ENCODE results near the gene PLSCR3.

The PLSCR3 gene

GRCh38 chr17:7426203-7426863 lies 32.0 kb upstream of the PLSCR3 start:
- no peak for DNase-seq

GRCh38 chr17:7425756-7426155 lies 31.4 kb upstream of the PLSCR3 start:
- DNase-seq: no peak

- DNase-seq: no peak
Measured at GRCh38 chr17:7425316-7425715, 31.0 kb upstream of the PLSCR3 start, which contains the start of gene SPEM2. Gene SPEM2, plus strand, starts transcription at chr17:7425616. Its CDS starts 73 bp downstream, at chr17:7425689.

GRCh38 chr17:7423679-7424078 lies 29.4 kb upstream of the PLSCR3 start:
- DNase-seq: no peak

GRCh38 chr17:7421186-7421585 lies 26.9 kb upstream of the PLSCR3 start:
- DNase-seq: no peak

GRCh38 chr17:7419819-7420610 lies 25.7 kb upstream of the PLSCR3 start, which contains the start of gene SPEM1:
Gene SPEM1, plus strand, starts transcription at chr17:7420324. Its CDS starts 61 bp downstream, at chr17:7420385.
- DNase-seq: peak; percentile 80

GRCh38 chr17:7418472-7419152 lies 24.3 kb upstream of the PLSCR3 start:
- no peak for DNase-seq

GRCh38 chr17:7417056-7417655 lies 22.8 kb upstream of the PLSCR3 start:
- no peak for DNase-seq

GRCh38 chr17:7416323-7416722 lies 22.0 kb upstream of the PLSCR3 start:
- no peak for DNase-seq

- no peak for DNase-seq
Measured at GRCh38 chr17:7415784-7416183, 21.5 kb upstream of the PLSCR3 start.

GRCh38 chr17:7414837-7415236 lies 20.5 kb upstream of the PLSCR3 start:
- DNase-seq: no peak

- peak; percentile 64 for DNase-seq
Measured at GRCh38 chr17:7413346-7413985, 19.1 kb upstream of the PLSCR3 start.

GRCh38 chr17:7411427-7411750 lies 17.1 kb upstream of the PLSCR3 start:
- DNase-seq: no peak

GRCh38 chr17:7410634-7411426 lies 16.5 kb upstream of the PLSCR3 start:
- DNase-seq: no peak

GRCh38 chr17:7409716-7410115 lies 15.4 kb upstream of the PLSCR3 start:
- DNase-seq: no peak

- DNase-seq: no peak
Measured at GRCh38 chr17:7408863-7409262, 14.5 kb upstream of the PLSCR3 start.

- DNase-seq: no peak
Measured at GRCh38 chr17:7408252-7408727, 14.0 kb upstream of the PLSCR3 start.

- DNase-seq: no peak
Measured at GRCh38 chr17:7407485-7408251, 13.3 kb upstream of the PLSCR3 start, which contains the start of gene NLGN2. Gene NLGN2, plus strand, starts transcription at chr17:7407845. Its CDS starts 411 bp downstream, at chr17:7408256.

GRCh38 chr17:7407082-7407481 lies 12.8 kb upstream of the PLSCR3 start:
- DNase-seq: peak; percentile 12

GRCh38 chr17:7406235-7406825 lies 12.0 kb upstream of the PLSCR3 start:
- peak; percentile 10 for DNase-seq
